ENCODE measurements around the gene PNKD. TPM values are rescaled to one million over a fixed set of nuclear protein-coding genes. Genes with fewer than 3 reads are reported as not detected.
A peak's percentile ranks its signal among the peaks of the same experiment; 100 is the strongest.

Gene PNKD, protein sequence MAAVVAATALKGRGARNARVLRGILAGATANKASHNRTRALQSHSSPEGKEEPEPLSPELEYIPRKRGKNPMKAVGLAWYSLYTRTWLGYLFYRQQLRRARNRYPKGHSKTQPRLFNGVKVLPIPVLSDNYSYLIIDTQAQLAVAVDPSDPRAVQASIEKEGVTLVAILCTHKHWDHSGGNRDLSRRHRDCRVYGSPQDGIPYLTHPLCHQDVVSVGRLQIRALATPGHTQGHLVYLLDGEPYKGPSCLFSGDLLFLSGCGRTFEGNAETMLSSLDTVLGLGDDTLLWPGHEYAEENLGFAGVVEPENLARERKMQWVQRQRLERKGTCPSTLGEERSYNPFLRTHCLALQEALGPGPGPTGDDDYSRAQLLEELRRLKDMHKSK
- 65.9 and 66.3 TPM in 2 replicates for total RNA-seq (2014; rRNA removed; shearing (Covaris generic))
- total RNA-seq (2022), result 62.2 and 74.5 TPM in 2 replicates
- percentile 52 among the genes with signal in this experiment for Bru-seq, nascent RNA
- BruChase-seq, experiment 1, labeled RNA remaining after a 6-hour chase, result percentile 50 among the genes with signal in this experiment
- percentile 54 among the genes with signal in this experiment for BruChase-seq, experiment 2, labeled RNA remaining after a 2-hour chase
- long read RNA-seq, transcript PNKD-202 (9 exons, 2,991 nt), result minor isoform, 16 of 143 reads
- long read RNA-seq, transcript PNKD-201 (3 exons, 758 nt), result major isoform, 98 of 143 reads
- long read RNA-seq, partial matches to known transcripts, result 9 of 143 reads
- long read RNA-seq, other reads (novel, unspliced or antisense), result 18 of 143 reads

DNA sequence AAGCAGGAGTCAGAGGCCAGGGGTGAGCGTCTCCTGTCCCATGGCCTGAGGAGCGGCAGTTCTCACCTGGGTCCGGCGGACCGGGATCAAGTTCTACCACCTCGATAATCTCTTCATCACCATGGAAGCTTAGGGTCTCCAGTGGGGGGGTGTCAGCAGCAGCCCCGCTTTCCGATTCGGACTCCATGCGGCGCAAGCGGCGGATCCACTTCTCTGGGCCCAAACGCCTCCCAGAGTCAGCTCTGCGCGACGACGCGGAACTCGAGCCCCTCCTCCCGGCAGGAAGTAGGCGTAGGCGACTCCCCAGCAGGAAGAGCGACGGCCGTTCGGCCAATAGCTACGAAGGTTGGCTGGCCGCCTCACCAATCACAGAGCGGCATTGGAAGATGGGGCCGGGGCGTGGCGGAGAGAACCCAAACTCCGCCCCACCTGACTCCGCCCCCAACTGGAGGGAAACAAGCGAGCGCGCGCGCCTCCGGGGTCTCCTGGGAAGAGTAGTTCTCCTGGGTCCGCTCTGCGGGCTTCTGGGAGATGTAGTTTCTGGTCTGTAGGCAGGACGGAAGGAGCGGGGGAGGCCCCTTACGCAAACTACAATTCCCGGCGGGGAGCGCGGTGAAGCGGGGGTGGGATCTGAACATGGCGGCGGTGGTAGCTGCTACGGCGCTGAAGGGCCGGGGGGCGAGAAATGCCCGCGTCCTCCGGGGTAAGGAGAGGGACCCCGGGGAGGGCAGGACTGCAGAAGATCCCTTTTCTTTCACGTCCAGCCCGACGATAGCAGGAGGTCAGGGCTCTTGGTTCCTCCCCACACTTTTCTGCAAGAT is at the start of gene PNKD, which contains the start of gene AAMP:
Gene PNKD (plus strand): TSS at position 620 of the 821 bp plus-strand sequence. CDS start 17 bp downstream, at position 637.
Gene AAMP (minus strand): TSS at position 238 of the 821 bp plus-strand sequence. CDS start 51 bp downstream, at position 187.
- POLR2A ChIA-PET, result interaction anchor here (0.5 to 4.2 kb wide), 16 partner anchors 11 to 279 kb away, joined by 3 to 35 read pairs (median 4); no protein-coding TSS in a partner anchor
- H3K4me1 ChIP-seq (ENCODE audit: insufficient read depth, low read length, poor library complexity, severe bottlenecking), result peaks cover 23% of the 10 kb centered on the region

GRCh38 chr2:218221000-218221399 is 49.3 kb upstream of the PNKD start:
- Histone ChIP-seq H3K4me3 (ENCODE audit: low read depth, low read length, poor library complexity, severe bottlenecking) (peak overlapping the region; percentile 90), H4K20me1 (ENCODE audit: insufficient read depth, low read length) (peaks cover 59% of the 10 kb centered on the region)
- intact Hi-C loops (cut with micrococcal nuclease; ENCODE audit: unreplicated experiment), result loop anchor here (1.0 kb wide), 1 partner anchor 8 kb away; no protein-coding TSS in a partner anchor

More for the DNA sequence above, at the start of gene PNKD, which contains the start of gene AAMP:
- BruUV-seq (replicated peaks), result no TSS peak
- intact Hi-C loops (cut with micrococcal nuclease; ENCODE audit: unreplicated experiment), result loop anchor here (1.0 to 5.0 kb wide), 6 partner anchors 51 to 377 kb away; partner anchors contain the start of genes CNOT9, CXCR1 and USP37
- H3K9me3 ChIP-seq (ENCODE audit: low read length), result no peaks in the 10 kb centered on the region
- peak within 1 kb of the TSS; percentile 44 for H3K27ac ChIP-seq (ENCODE audit: low read depth, low read length, poor library complexity, severe bottlenecking)
- H2AFZ ChIP-seq (ENCODE audit: low read length), result peak within 1 kb of the TSS; percentile 54; the same call in 1 of the 2 replicates
- no peaks in the 10 kb centered on the region for H3K9me2 ChIP-seq (ENCODE audit: insufficient read depth, low read length)
- no peaks in the 10 kb centered on the region for H4K20me1 ChIP-seq (ENCODE audit: insufficient read depth, low read length)
- CTCF ChIA-PET (ENCODE audit: unreplicated experiment), result interaction anchor here (0.5 to 0.6 kb wide), 2 partner anchors 29 to 130 kb away, joined by 3 read pairs; partner anchors contain the start of gene CTDSP1
- H3K36me3 ChIP-seq (ENCODE audit: insufficient read depth, low read length), result peaks cover 42% of the 10 kb centered on the region
- peak within 1 kb of the TSS; percentile 98 for H3K4me2 ChIP-seq (ENCODE audit: low read length)
- TF ChIP-seq CTCF (conservative IDR thresholded peaks at IDR 0.05; ENCODE audit: low read length) (0 out of 2 replicates have a peak, but pooled peaks have one; percentile 24), EZH2phosphoT487 (IDR thresholded peaks at IDR 0.05; ENCODE audit: borderline replicate concordance, low read depth, low read length) (no peak)
- peak within 1 kb of the TSS; percentile 97 for H3K4me3 ChIP-seq (ENCODE audit: low read depth, low read length, poor library complexity, severe bottlenecking)
- peaks cover 23% of the 10 kb centered on the region; the same call in 1 of the 2 replicates for H3K79me2 ChIP-seq (ENCODE audit: insufficient read depth, low read depth, low read length)
- DNase-seq (ENCODE audit: low spot score), result peak; percentile 100

More at GRCh38 chr2:218221000-218221399, 49.3 kb upstream of the PNKD start:
- CTCF ChIA-PET (ENCODE audit: unreplicated experiment), result interaction anchor here (1.4 kb wide), 1 partner anchor 9 kb away, joined by 4 read pairs; no protein-coding TSS in a partner anchor
- no peak overlapping the region for H2AFZ ChIP-seq (ENCODE audit: low read length)
- peaks cover 72% of the 10 kb centered on the region for H3K4me1 ChIP-seq (ENCODE audit: insufficient read depth, low read length, poor library complexity, severe bottlenecking)
- no TSS peak for BruUV-seq (replicated peaks)
- POLR2A ChIA-PET, result interaction anchor here (0.7 to 8.8 kb wide), 5 partner anchors 7 to 23 kb away, joined by 3 to 143 read pairs (median 4); no protein-coding TSS in a partner anchor
- no peak for DNase-seq (ENCODE audit: low spot score)
- H3K79me2 ChIP-seq (ENCODE audit: insufficient read depth, low read depth, low read length), result peaks cover 93% of the 10 kb centered on the region
- H3K27ac ChIP-seq (ENCODE audit: low read depth, low read length, poor library complexity, severe bottlenecking), result peak overlapping the region; percentile 92
- TF ChIP-seq EZH2phosphoT487 (IDR thresholded peaks at IDR 0.05; ENCODE audit: borderline replicate concordance, low read depth, low read length) (no peak), CTCF (conservative IDR thresholded peaks at IDR 0.05; ENCODE audit: low read length) (no peak)
- no peaks in the 10 kb centered on the region for H3K9me2 ChIP-seq (ENCODE audit: insufficient read depth, low read length)
- H3K36me3 ChIP-seq (ENCODE audit: insufficient read depth, low read length), result peaks cover 74% of the 10 kb centered on the region
- H3K9me3 ChIP-seq (ENCODE audit: low read length), result no peaks in the 10 kb centered on the region
- peak overlapping the region; percentile 91 for H3K4me2 ChIP-seq (ENCODE audit: low read length)
